ENCODE results near the gene SPAG9. TPM values are rescaled to one million over a fixed set of nuclear protein-coding genes. Genes with fewer than 3 reads are reported as not detected.

SPAG9 gene
- total RNA-seq, 1 experiment from 2014 or later, result 77.6 TPM

DNA sequence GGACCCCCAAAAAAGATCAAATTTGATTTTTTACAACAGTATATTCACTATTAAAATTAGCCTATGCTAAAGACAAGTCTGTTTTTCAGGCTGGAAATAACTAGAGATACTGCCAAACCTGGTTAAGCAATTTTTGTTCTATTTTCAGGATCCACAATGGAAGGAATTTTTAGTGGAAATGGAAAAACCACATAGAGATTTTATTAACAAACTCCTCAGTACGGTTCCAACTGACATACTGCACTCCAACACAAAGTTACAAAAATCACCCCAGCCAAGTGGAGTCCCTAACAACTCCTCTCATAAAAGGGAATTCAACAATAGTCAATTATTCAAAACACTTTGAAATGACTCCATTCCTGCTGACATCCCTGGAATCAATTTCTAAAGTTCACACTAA lies 152.9 kb downstream of the SPAG9 start:
- BruUV-seq (replicated peaks), result no TSS peak
- POLR2A ChIA-PET, result no interaction called here
- DNase-seq (ENCODE audit: low read depth, low spot score), result no peak
- Histone ChIP-seq H4K20me1 (ENCODE audit: insufficient read depth) (no peaks in the 10 kb centered on the region), H3K9me3 (ENCODE audit: control insufficient read depth in 1 of 2, insufficient read depth in 1 of 2, low read depth in 1 of 2, low read length in 2 of 2) (no peaks in the 10 kb centered on the region), H3K27ac (ENCODE audit: low read depth, low read length) (no peak overlapping the region), H3K9me2 (ENCODE audit: insufficient read depth) (no peaks in the 10 kb centered on the region), H3K9ac (ENCODE audit: low read length) (no peak overlapping the region), H3K27me3 (ENCODE audit: insufficient read depth, low read length) (no peaks in the 10 kb centered on the region), H3K36me3 (ENCODE audit: control insufficient read depth in 1 of 2, insufficient read depth in 2 of 2, low read length in 2 of 2) (peaks cover 15 to 21% of the 10 kb centered on the region in 2 experiments; a peak in 3 of 4 replicates), H3K79me2 (ENCODE audit: insufficient read depth, low read length) (no peaks in the 10 kb centered on the region), H2AFZ (ENCODE audit: low read depth, low read length, poor library complexity, severe bottlenecking) (no peak overlapping the region), H3K4me2 (ENCODE audit: low read length) (no peak overlapping the region), H3K4me1 (ENCODE audit: control insufficient read depth in 1 of 2, insufficient read depth in 2 of 2, low read length in 2 of 2) (no peaks in the 10 kb centered on the region), H3K4me3 (replicated peaks in 1 of 2; ENCODE audit: low read depth in 1 of 2, low read length in 2 of 2) (no peak overlapping the region)
- TF ChIP-seq EZH2 (IDR thresholded peaks at IDR 0.05) (no peak), YY1 (IDR thresholded peaks at IDR 0.05; ENCODE audit: extremely low read depth, insufficient replicate concordance, low read depth, low read length) (no peak), FOSL1 (IDR thresholded peaks at IDR 0.05; ENCODE audit: low read depth) (no peak), POLR2A (IDR thresholded peaks at IDR 0.05; ENCODE audit: borderline replicate concordance, extremely low read depth, insufficient read depth, insufficient read length) (no peak), RAD21 (IDR thresholded peaks at IDR 0.05; ENCODE audit: low read depth) (no peak), ELF1 (IDR thresholded peaks at IDR 0.05; ENCODE audit: borderline replicate concordance, low read depth) (no peak), SP1 (IDR thresholded peaks at IDR 0.05; ENCODE audit: low read depth) (no peak)
- TF ChIP-seq, protein P1, sequence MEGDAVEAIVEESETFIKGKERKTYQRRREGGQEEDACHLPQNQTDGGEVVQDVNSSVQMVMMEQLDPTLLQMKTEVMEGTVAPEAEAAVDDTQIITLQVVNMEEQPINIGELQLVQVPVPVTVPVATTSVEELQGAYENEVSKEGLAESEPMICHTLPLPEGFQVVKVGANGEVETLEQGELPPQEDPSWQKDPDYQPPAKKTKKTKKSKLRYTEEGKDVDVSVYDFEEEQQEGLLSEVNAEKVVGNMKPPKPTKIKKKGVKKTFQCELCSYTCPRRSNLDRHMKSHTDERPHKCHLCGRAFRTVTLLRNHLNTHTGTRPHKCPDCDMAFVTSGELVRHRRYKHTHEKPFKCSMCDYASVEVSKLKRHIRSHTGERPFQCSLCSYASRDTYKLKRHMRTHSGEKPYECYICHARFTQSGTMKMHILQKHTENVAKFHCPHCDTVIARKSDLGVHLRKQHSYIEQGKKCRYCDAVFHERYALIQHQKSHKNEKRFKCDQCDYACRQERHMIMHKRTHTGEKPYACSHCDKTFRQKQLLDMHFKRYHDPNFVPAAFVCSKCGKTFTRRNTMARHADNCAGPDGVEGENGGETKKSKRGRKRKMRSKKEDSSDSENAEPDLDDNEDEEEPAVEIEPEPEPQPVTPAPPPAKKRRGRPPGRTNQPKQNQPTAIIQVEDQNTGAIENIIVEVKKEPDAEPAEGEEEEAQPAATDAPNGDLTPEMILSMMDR (IDR thresholded peaks at IDR 0.05 in 2 of 3, conservative IDR thresholded peaks at IDR 0.05 in 1 of 3; ENCODE audit: borderline replicate concordance in 1 of 3, insufficient read depth in 1 of 3, low read depth in 2 of 3, low read length in 2 of 3), result no peak
- ATAC-seq, result no peak
- intact Hi-C loops (cut with micrococcal nuclease), result no loop called here
- RAD21 ChIA-PET (ENCODE audit: low non-redundant PET in 1 of 2, low total read pairs in 2 of 2, uncharacterized antibody in 2 of 2, unreplicated experiment in 2 of 2), result no interaction called here
- CTCF ChIA-PET, result interaction anchor here (2.5 kb wide), 1 partner anchor 11 kb away, joined by 10 read pairs; no protein-coding TSS in a partner anchor

GRCh38 chr17:50966163-50966666 lies 154.5 kb downstream of the SPAG9 start:
- ChIA-PET CTCF (interaction anchor here (0.7 to 2.5 kb wide), 2 partner anchors 9 to 183 kb away, joined by 3 to 10 read pairs; no protein-coding TSS in a partner anchor), POLR2A (no interaction called here), RAD21 (ENCODE audit: low non-redundant PET in 1 of 2, low total read pairs in 2 of 2, uncharacterized antibody in 2 of 2, unreplicated experiment in 2 of 2) (no interaction called here)
- Histone ChIP-seq H3K4me2 (ENCODE audit: low read length) (no peak overlapping the region), H2AFZ (ENCODE audit: low read depth, low read length, poor library complexity, severe bottlenecking) (no peak overlapping the region), H3K9me3 (ENCODE audit: control insufficient read depth in 1 of 2, insufficient read depth in 1 of 2, low read depth in 1 of 2, low read length in 2 of 2) (no peaks in the 10 kb centered on the region), H4K20me1 (ENCODE audit: insufficient read depth) (no peaks in the 10 kb centered on the region), H3K4me1 (ENCODE audit: control insufficient read depth in 1 of 2, insufficient read depth in 2 of 2, low read length in 2 of 2) (no peaks in the 10 kb centered on the region), H3K9me2 (ENCODE audit: insufficient read depth) (no peaks in the 10 kb centered on the region), H3K4me3 (replicated peaks in 1 of 2; ENCODE audit: low read depth in 1 of 2, low read length in 2 of 2) (no peak overlapping the region), H3K27ac (ENCODE audit: low read depth, low read length) (no peak overlapping the region), H3K36me3 (ENCODE audit: control insufficient read depth in 1 of 2, insufficient read depth in 2 of 2, low read length in 2 of 2) (peaks cover 15 to 21% of the 10 kb centered on the region in 2 experiments; a peak in 3 of 4 replicates), H3K79me2 (ENCODE audit: insufficient read depth, low read length) (no peaks in the 10 kb centered on the region), H3K9ac (ENCODE audit: low read length) (no peak overlapping the region), H3K27me3 (ENCODE audit: insufficient read depth, low read length) (no peaks in the 10 kb centered on the region)
- DNase-seq (ENCODE audit: low read depth, low spot score), result no peak
- ATAC-seq, result no peak
- intact Hi-C loops (cut with micrococcal nuclease), result no loop called here
- no TSS peak for BruUV-seq (replicated peaks)
- TF ChIP-seq SP1 (IDR thresholded peaks at IDR 0.05; ENCODE audit: low read depth) (no peak), CBX3 (IDR thresholded peaks at IDR 0.05; ENCODE audit: low read depth) (no peak), POLR2A (IDR thresholded peaks at IDR 0.05; ENCODE audit: borderline replicate concordance, extremely low read depth, insufficient read depth, insufficient read length) (no peak), ZNF274 (IDR thresholded peaks at IDR 0.05; ENCODE audit: low read depth, low read length) (no peak), SRF (IDR thresholded peaks at IDR 0.05; ENCODE audit: low read depth) (no peak), ZBTB33 (IDR thresholded peaks at IDR 0.05; ENCODE audit: extremely low read depth, insufficient replicate concordance, low read length) (no peak), EZH2phosphoT487 (IDR thresholded peaks at IDR 0.05; ENCODE audit: borderline replicate concordance) (no peak), EGR1 (IDR thresholded peaks at IDR 0.05; ENCODE audit: low read depth) (no peak), YY1 (IDR thresholded peaks at IDR 0.05; ENCODE audit: extremely low read depth, insufficient replicate concordance, low read depth, low read length) (no peak)
- TF ChIP-seq, protein P2, sequence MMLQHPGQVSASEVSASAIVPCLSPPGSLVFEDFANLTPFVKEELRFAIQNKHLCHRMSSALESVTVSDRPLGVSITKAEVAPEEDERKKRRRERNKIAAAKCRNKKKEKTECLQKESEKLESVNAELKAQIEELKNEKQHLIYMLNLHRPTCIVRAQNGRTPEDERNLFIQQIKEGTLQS (IDR thresholded peaks at IDR 0.05), result no peak
